LoVo (cell line): ENCODE data around the gene NPC1.
"Not testable (repeated sequence)": the region's sequence is repeated elsewhere in the genome, so short reads cannot be mapped to it uniquely, and the experiment has no call there.

Experiments used
- DNase-seq: peaks from one replicate; pipeline ENCODE4 v3.0.0-alpha.2; 2016; ENCODE audit warnings: low spot score

Gene NPC1

DNA sequence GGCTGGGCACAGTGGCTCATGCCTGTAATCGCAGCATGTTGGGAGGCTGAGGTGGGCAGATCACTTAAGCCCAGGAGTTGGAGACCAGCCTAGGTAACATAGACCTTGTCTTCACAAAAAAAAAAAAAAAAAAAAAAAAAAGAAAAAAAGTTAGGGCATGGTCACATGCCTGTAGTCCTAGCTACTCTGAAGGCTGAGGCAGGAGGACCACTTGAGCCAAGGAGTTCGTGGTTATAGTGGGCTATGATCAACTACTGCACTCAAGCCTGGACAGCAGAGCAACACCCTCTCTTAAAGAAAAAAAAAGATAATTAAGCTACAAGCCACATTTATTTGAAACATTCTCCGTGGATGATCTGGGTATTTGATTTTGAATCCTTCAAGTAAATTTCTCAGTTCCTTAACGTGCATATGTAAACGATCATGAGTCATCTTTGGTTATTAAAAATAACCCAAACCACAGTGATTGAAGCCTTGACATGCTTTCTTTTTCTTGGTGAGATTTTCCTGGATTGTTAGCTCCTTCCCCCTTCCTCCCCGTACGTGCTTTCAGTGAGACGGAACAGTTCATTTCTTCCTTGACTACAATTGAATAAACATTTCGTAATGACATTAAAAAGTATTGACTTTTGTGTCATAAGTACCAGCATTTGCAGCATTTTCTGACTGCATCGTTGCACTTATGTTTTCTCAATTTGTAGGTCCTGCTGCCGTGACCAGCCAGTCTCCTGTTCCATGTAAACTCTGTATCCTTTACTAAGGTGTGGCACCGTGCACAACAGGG, 62.7 kb downstream of the NPC1 start:
- no peak for DNase-seq

DNA sequence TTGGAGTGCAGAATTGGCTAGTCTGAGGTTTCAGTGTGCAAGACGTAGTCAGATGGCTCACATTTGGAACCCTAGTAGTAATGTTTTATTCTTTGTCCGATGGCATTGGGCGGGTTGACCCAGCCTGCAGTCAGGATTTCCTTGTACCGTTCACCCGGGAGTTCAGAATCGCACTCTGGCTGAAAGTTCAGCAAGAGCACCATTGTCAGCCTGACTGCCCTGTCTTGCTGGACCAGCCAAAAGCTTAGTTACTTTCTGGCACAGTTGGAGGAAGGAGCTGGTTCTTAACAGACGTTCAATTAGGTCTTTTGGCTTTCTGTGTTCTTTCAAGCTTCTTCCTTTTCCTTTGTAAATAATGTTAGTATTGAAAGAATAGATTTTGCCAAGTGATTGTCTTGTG, 64.4 kb downstream of the NPC1 start:
- no peak for DNase-seq

DNA sequence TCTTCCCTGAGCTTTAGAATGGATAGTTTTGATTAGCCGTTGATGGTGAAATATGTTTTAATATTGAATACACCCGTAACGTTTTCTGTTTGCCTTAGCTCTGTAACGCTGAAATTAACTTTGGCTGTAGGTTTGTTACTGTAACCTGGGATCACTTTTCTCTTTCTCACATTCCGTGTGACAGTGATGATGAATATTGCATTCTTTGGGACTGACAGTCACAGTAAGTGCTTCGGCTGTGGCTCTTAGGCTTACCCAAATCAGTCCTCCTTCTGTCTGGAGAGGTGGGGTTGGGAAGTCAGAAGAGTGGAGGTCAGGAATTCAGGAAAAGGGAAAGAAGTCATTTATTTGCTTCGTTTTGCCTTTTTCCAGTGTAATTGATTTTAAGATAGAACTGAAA, 65.0 kb downstream of the NPC1 start:
- DNase-seq: no peak

DNA sequence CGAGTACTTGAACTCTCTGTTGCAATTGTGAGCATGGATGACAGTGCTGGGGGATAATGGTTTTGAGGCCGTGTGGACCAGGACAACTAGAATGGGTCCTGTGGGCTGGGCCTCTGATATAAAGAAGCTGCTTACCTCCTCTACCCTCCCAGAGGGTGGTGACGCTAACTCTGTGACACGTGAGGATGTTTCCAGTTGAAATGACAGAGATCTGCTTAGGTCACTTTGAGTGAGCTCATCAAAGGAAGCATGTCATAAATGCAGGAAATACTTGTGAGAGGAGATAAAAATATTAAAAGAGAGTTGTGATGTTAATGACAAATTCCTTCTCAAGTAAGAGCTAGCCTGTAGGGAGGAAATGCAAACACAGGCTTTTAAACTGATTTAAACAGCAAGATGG, 66.6 kb downstream of the NPC1 start:
- DNase-seq: no peak

DNA sequence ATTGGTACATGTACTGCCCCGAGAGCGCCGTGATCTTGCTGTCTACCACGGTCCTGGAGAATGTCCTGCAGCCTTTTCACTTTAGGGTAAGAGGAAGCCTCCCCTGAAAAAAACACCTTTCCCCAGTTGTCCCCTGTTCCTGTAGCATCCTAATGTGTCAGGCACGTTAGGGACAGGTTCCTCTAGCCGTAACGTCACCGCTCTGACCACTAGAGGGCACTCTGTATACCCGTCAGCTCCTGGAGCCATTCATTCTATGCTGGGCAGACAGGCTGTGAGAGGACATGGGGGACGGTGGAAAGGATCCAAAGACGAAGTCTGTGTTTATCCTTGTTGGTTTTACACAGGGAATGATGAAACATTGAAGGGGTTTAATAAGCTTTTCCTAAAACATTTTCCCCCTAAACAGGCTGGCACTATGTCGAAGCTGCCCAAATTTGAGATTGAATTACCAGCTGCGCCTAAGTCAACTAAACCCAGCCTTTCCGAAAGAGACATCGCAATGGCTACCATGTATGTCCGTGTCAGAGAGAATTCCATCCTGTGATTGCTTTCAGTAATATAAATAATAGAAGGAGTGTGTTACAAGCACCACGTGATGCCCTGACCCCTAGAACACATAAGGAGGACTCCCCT, 70.3 kb downstream of the NPC1 start:
- peak; percentile 80 for DNase-seq

DNA sequence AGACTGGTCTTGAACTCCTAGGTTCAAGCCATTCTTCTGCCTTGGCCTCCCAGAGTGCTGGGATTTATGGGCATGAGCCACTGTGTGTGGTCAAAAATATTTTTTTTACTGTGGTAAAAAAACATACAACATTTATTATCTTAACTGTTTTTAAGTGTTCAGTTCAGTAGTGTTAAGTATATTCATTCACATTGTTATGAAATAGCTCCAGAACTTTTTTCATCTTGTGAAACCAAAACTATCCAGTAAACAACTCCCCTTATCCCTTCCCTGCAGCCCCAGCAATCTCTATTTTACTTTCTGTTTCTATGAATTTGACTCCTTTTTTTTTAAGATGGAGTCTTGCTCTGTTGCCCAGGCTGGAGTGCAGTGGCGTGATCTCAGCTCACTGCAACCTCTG, 73.7 kb downstream of the NPC1 start:
- DNase-seq: no peak

DNA sequence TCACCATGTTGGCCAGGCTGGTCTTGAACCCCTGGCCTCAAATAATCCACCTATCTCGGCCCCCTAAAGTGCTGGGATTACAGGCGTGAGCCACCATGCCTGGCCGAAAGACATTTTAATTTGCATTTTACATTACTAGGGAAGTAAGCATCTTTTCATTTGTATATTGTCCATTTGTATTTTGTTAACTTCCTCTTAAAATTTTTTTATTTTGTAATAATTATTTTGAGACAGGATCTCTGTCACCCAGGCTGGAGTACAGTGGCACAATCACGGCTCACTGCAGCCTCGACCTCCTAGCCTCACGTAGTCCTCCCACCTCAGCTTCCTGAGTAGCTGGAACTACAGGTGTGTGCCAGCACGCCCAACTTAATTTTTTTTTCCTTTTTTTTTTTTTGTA, 74.1 kb downstream of the NPC1 start:
- not testable (repeated sequence) for DNase-seq

DNA sequence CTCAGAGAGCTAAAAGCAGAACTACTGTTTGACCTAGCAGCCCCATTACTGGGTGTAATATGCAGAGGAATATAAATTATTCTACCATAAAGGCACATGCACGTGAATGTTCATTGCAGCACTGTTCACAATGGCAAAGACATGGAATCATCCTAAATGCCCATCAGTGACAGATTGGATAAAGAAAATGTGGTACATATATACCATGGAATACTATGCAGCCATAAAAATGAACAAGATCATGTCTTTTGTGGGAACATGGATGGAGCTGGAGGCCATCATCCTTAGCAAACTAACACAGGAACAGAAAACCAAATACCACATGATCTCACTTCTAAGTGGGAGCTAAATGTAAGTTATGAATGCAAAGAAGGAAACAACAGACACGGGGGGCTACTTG, 75.4 kb downstream of the NPC1 start:
- not testable (repeated sequence) for DNase-seq

DNA sequence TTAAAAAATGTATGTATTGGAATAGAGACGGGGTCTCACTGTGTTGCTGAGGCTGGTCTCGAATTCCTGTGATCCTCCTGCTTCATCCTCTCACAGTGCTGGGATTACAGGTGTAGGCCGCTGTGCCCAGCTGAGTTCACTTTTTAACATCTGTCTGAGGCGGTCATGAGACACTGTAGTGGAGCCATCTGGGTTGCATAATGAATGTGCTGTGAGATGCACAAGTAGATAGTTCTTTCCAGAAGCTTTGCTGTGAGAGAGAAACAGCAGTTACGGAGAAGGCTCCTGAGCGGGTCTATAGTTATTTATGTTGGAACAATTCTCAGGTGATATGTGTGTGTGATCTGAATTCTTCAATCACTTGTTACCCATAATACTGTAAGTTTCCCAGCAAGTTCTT, 79.9 kb downstream of the NPC1 start:
- no peak for DNase-seq

DNA sequence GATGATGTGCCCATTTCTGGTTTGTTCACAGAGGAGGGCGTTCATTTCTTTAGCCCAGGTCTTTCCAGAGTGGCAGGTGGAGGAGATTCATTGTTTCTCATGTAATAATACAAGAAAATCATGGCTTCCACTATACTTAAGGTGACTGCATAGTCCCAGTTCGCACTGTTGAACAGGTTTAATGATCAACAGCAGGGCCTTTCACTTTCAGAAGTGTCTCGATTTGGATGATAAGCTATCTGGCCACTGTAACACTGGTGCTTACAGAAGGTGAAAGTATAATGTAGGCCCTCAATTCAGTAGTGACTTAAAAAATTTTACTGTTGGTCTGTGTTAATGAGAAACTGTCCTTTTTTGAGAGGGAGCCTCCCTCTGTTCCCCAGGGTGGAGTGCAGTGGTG, 81.6 kb downstream of the NPC1 start:
- no peak for DNase-seq

DNA sequence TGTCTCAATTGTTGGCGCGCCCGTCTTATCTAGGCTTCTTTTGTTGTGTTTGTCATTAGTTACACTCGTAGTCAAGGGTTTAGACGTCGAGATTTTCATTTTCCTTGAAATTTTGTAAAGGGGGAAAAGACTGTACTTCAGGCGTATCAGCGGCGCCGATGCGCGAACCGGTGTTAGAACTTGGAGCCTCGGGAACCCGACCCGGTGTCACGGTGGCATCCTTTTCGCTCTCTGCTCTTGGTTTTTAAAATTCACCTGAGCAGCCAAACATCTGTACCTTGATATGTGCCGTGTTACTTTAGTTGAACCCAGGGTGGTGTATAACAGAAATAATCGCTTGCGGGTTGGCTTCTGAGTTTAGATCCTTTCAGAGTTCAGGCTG, 82.4 kb downstream of the NPC1 start:
- no peak for DNase-seq

DNA sequence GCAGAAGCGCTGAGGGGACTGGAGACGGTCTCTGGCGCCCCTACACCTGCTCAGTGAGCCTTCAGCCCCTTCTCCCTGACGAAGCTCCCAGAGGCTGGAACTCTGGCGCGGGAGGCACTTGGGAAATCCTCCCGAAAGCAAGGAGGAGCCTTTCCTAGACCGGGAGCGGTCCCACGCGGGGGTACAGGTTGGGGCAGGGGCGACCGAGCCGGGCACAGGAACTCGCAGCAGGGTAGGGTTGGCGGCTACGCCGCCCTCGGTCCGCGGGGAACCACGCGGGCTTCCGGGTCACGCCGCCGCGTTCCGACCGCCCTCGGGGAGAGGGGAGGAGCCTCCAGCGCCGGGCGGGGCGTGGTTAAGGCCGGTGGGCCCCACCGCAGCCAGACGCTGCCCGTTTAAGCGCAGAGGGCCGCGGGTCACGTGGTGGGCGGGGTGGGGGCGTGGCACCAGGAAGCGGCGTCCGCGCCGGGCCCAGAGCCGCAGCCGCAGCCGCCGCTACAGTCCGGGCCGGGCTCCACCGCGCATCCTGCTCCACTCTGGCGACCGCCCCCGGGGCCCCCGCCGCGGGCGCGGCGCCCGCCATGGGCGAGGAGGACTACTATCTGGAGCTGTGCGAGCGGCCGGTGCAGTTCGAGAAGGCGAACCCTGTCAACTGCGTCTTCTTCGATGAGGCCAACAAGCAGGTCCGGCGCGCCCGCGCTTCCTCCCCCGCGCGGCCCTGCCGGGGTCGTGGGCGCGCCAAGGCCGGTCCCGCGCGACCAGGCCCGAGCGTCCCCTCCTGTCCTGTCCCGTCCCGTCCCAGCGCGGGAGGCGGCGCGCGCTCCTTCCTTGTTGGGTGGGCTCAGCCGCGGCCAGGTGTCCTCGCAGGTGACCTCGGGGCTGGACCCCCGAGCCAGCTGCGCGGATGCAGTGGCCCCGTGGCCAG, 83.0 kb downstream of the NPC1 start, which contains the start of gene RMC1:
Gene RMC1 (plus strand): TSS at position 474 of the 925 bp plus-strand sequence. CDS start 108 bp downstream, at position 582.
- peak; percentile 94 for DNase-seq

DNA sequence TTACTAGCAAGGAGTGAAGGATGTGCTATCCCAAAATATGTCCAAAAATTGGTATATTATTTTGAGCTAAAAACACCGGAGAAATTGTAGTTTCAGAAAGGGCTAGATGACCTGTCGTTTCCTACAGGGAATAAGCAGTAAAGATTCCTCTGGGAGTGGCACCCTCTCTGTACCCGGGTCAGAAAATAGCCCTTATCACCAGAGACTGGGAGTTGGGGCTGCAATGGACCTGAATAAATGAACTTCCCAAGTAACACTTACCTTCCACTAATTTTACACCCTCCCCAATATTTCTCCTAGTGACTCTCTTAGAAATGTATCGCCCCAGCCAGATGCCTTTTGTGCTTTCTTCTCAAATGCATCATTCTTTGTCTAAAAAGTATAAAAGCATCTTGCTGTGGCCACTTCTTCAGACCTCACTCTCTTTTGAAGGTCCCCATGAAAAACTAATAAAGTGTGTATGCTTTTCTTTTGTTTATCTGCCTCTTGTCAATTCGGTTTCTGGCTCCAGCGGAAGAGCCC, 83.7 kb downstream of the NPC1 start:
- no peak for DNase-seq

DNA sequence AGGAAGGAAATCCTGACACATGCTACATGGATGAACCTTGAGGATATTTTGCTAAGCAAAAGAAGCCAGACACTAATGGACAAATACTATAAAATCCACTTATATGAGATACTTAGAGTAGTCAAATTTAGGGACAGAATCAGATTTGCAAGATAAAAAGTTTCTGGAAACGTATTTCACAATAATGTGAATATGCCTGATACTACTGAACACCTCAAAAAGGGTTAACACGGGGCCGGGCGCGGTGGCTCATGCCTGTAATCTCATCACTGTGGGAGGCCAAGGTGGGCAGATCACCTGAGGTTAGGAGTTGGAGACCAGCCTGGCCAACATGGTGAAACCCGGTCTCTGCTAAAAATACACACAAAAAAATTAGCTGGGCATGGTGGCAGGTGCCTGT, 84.7 kb downstream of the NPC1 start:
- DNase-seq: no peak

DNA sequence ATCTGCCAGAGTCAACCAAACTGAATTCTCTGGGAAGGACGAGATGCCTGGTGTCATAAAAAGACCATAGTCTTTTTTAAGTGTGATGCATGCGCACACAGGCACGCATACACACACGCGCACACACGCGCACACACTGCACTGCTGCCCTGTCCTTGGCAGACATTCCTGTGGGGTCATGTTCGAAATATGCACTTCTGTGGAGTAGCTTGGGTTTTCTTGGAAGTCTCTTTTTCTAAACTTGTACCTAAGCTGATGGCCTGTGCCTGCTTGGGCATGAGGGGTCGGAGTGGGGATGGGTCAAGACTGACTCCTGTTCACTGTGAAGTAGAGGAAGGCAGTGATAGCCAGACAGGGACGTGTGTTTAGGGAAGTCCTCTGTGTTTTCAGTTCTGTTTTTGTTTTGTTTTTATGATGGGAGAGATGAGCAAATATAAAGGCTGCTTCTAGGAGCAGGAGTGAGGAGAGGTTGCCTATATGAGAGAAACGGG, 87.0 kb downstream of the NPC1 start:
- no peak for DNase-seq

DNA sequence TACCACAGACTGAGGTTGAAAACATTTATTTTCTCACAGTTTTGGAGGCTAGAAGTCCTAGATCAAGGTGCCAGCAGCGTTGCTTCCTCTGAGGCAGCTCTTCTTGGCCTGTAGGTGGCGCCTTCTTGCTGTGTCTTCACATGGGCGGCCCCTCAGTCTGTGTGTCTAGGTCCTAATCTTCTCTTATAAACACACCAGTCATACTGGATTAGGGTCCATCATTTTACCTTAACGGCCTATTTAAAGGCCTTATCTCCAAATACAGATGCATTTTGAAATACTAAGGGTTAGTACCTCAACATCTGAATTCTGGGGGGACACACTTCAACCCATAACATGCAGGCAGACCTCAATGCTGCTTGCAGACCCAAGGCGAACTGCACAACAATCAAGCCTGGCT, 87.4 kb downstream of the NPC1 start:
- peak; percentile 63 for DNase-seq

DNA sequence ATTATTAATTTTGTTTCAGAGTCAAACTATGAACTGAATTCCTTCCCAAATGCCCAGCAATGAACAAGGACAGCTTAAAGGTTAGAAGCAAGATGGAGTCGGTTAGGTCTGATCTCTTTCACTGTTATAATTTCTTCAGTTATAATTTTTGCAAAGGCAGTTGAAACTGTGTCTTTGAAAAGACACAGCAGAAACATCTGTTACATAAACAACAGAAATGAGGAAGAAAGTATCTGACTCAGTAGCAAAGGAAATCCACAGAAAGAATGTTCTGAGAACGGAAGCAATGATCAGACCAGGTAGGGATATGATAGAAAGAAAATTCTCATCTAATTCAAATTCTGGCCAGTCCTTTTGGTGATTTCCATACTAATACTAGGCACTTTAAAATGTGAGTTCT, 88.2 kb downstream of the NPC1 start:
- DNase-seq: no peak

DNA sequence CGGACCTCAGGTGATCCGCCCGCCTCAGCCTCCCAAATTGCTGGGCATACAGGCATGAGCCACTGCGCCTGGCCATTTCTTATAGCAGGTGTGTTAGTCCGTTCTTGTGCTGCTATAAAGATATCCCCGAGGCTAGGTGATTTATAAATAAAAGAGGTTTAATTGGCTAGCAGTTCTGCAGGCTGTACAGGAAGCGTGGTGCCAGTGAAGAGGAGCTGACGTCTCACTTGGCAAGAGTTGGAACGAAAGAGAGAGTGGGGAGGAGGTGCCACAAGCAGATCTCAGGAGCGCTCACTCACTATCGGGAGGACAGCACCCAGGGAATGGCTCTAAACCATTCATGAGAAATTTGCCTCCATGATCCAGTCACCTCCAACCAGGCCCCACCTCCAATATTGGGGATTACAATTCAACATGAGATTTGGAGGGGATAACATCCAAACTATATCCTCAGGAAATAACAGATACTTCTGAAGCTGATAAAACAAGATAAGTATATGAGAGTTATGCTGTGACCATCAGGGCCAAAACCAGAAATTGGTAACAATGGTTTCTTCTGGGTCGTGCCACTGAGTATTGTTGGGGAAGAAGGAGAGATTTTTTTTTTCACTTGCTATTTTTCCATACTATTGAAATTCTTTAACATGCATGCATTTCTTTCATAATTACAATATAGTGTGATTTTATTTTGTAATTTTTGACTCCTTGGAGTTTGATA, 90.4 kb downstream of the NPC1 start:
- DNase-seq: no peak

DNA sequence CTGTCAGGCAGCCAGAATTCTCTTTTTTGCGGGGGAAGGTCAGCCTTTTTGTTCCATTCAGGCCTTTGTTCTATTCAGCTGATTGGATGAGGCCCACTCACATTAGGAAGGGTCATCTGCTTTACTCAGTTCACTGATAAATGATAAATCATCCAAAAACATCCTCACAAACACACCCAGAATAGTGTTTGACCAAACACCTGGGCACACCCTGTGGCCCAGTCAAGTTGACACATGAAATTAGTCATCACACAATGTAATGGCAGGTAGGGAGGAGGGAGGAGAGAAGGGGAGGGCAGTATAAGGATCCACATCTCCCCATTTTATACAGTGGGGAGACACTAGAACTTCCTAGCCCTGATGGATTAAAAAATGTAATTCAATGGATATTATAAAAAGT, 91.3 kb downstream of the NPC1 start:
- peak; percentile 26 for DNase-seq

DNA sequence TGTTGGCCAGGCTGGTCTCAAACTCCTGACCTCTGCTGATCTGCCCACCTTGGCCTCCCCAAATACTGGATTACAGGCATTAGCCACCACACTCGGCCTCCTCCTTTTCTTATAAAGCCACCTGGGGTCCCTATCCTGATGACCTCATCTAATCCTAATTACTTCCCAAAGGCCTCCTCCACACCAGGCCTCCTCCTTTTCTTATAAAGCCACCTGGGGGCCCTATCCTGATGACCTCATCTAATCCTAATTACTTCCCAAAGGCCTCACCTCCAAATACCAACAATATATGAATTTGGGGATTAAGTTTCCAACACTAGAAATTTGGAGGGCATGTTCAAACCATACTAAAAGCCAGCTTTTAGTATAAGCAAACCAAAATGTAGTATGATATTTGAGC, 92.7 kb downstream of the NPC1 start:
- DNase-seq: no peak

DNA sequence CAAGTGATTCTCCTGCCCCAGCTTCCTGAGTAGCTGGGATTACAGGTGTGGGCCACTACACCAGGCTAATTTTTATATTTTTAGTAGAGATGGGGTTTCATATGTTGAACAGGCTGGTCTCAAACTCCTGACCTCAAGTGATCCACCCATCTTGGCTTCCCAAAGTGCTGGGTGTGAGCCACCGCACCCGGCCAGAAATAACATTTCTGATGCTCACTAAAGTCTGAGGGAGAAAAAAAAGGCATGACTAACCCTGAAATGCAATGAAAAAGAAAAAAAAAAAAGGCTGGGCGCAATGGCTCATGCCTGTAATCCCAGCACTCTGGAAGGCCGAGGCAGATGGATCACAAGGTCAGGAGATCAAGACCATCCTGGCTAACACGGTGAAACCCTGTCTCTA, 96.7 kb downstream of the NPC1 start:
- not testable (repeated sequence) for DNase-seq
